Nephron progenitor cell (in vitro differentiated cells): Measurements from ENCODE around the gene SEC22C.
"Not testable (repeated sequence)": the region's sequence is repeated elsewhere in the genome, so short reads cannot be mapped to it uniquely, and the experiment has no call there.

Experiments
- DNase-seq: peaks from one replicate; pipeline ENCODE4 v3.0.0; 2021
- H3K27ac Mint-ChIP-seq: 2 replicates; pipeline ENCODE4 v1.8.0; 2021; ENCODE audit warnings: mild to moderate bottlenecking, moderate library complexity, mixed read lengths
- H3K27me3 Mint-ChIP-seq: 2 replicates; pipeline ENCODE4 v1.8.0; 2021; ENCODE audit warnings: mild to moderate bottlenecking, low read depth, mixed read lengths; ENCODE audit not compliant: poor library complexity
- H3K36me3 Mint-ChIP-seq: 2 replicates; pipeline ENCODE4 v1.8.0; 2021; ENCODE audit warnings: low read depth, mixed read lengths
- H3K4me1 Mint-ChIP-seq: 2 replicates; pipeline ENCODE4 v1.8.0; 2021; ENCODE audit warnings: mixed read lengths
- H3K4me3 Mint-ChIP-seq: 2 replicates; pipeline ENCODE4 v1.8.0; 2021; ENCODE audit warnings: mild to moderate bottlenecking, moderate library complexity, mixed read lengths
- H3K9me3 Mint-ChIP-seq: 2 replicates; pipeline ENCODE4 v1.8.0; 2021; ENCODE audit warnings: mild to moderate bottlenecking, moderate library complexity, mixed read lengths
- TF ChIP-seq, protein P1 (sequence below): fragments of 200-600 bp; sonication (generic); IDR thresholded peaks from 2 replicates; pipeline ENCODE4 v1.5.0; 2021; ENCODE audit warnings: antibody characterized with exemption

Gene SEC22C

DNA sequence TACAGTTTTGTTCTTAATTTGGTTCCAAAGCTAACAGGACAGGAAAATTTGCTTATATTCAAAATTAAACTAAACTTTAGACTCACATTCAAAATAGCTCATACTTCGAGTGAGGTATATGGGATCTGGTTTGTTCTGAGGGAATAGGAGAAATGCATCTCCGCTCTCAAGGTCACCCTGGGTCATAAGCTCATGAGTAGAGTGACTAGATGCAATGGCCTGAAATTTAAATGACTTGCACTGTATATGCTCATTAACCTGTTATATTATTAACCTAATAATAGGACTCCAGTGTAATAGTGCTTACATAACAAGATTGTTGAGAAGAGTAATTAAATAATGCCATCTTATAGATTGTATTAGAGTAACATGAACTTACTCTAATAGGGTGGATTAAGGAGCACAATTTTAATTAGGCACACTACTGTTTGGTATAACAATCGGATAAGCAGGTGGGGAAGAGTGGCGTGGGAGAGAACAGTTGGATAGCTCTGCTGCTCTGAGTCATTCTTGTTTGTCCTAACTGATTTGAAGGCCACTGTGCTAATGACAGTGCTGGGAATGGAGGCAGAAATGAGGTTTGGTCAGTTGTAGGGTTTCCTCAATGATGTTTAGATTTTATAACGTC lies 23.9 kb upstream of the SEC22C start:
- H3K27me3 Mint-ChIP-seq = no peaks in the 10 kb centered on the region
- H3K9me3 Mint-ChIP-seq = peaks cover 18% of the 10 kb centered on the region
- H3K36me3 Mint-ChIP-seq = peaks cover 84% of the 10 kb centered on the region
- DNase-seq = no peak
- TF ChIP-seq, protein P1, sequence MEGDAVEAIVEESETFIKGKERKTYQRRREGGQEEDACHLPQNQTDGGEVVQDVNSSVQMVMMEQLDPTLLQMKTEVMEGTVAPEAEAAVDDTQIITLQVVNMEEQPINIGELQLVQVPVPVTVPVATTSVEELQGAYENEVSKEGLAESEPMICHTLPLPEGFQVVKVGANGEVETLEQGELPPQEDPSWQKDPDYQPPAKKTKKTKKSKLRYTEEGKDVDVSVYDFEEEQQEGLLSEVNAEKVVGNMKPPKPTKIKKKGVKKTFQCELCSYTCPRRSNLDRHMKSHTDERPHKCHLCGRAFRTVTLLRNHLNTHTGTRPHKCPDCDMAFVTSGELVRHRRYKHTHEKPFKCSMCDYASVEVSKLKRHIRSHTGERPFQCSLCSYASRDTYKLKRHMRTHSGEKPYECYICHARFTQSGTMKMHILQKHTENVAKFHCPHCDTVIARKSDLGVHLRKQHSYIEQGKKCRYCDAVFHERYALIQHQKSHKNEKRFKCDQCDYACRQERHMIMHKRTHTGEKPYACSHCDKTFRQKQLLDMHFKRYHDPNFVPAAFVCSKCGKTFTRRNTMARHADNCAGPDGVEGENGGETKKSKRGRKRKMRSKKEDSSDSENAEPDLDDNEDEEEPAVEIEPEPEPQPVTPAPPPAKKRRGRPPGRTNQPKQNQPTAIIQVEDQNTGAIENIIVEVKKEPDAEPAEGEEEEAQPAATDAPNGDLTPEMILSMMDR = no peak
- H3K4me1 Mint-ChIP-seq = peaks cover 17% of the 10 kb centered on the region
- no peak overlapping the region for H3K4me3 Mint-ChIP-seq
- peak overlapping the region; percentile 23 for H3K27ac Mint-ChIP-seq

- Mint-ChIP-seq H3K27ac (no peak overlapping the region), H3K36me3 (peaks cover 66% of the 10 kb centered on the region), H3K4me3 (peak overlapping the region; percentile 20), H3K4me1 (peaks cover 28% of the 10 kb centered on the region), H3K27me3 (peaks cover 3% of the 10 kb centered on the region), H3K9me3 (peaks cover 23% of the 10 kb centered on the region)
- TF ChIP-seq, protein P1 = no peak
- DNase-seq = no peak
Observed at GRCh38 chr3:42602961-42603360, 21.2 kb upstream of the SEC22C start.

DNA sequence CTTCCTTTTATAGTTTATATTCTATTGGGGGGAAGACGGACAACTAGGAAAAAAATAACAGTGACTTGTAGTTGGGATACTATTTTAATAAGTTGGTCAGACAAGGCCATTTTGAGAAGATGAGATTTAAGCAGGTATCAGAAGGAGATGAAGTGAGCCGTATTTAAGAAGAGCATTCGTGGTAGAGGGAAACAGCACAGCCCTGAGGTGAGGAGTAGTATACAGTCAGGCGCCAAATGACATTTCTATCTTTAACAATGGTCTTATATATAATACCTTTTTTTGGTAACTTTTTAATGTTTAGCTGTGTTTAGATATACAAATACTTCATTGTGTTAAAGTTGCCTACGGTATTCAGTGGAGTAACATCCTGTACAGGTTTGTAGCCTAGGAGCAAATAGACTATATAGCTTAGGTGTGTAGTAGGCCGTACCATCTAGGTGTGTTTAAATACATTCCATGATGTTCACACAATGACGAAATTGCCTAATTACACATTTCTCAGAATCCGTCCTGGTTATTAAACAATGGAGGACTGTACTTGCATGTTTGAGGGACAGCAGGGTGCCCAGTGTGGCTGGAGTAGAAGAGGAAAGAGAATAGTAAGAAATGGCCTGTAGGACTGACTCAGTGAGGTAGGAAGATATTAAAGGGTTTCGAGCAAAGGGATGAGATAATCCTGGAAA lies 20.3 kb upstream of the SEC22C start:
- H3K4me1 Mint-ChIP-seq = peaks cover 28% of the 10 kb centered on the region
- no peak for DNase-seq

DNA sequence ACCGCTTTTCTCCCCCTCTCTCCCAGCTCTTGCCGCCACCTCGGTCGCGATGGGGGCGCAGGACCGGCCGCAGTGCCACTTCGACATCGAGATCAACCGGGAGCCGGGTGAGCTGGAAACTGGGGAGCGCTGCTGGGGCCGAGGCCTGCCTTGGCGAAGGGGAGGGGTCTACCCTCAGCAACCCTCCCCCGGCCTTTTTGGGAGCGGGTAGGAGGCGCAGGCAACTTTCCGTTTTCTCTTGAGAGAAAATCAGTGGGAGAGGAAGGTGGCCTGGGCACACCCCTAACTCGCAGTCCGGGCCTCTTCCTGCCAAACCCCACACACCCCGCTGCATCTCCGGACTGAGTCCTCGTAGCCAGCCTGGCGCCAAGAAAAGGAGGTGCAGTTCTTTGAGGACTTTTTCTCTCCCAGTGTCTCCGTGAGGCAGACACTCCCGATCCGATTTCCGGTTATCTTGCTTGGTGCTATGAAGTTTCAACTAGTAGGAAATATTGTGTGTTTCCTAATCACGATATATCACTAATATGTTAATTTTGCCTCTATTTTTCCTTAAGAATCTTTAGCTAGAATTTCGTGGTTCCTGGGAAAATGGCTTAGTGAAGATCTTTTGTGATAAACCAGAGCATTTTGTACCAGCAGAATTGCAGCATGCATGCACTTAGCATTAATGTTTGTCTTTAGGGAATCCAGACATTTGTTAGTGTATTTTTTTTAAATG lies 19.4 kb upstream of the SEC22C start:
- DNase-seq = no peak
- Mint-ChIP-seq H3K4me1 (peaks cover 28% of the 10 kb centered on the region), H3K36me3 (peaks cover 65% of the 10 kb centered on the region), H3K27ac (peak overlapping the region; percentile 98), H3K27me3 (peaks cover 3% of the 10 kb centered on the region), H3K9me3 (peaks cover 23% of the 10 kb centered on the region), H3K4me3 (peak overlapping the region; percentile 90)
- TF ChIP-seq, protein P1 = no peak

More for the DNA sequence above, 20.3 kb upstream of the SEC22C start:
- peaks cover 63% of the 10 kb centered on the region for H3K36me3 Mint-ChIP-seq
- TF ChIP-seq, protein P1 = peak; percentile 8
- H3K9me3 Mint-ChIP-seq = peaks cover 23% of the 10 kb centered on the region
- peak overlapping the region; percentile 90 for H3K4me3 Mint-ChIP-seq
- peaks cover 3% of the 10 kb centered on the region for H3K27me3 Mint-ChIP-seq
- H3K27ac Mint-ChIP-seq = peak overlapping the region; percentile 98

- H3K36me3 Mint-ChIP-seq = peaks cover 57% of the 10 kb centered on the region
- H3K9me3 Mint-ChIP-seq = peaks cover 23% of the 10 kb centered on the region
- H3K4me3 Mint-ChIP-seq = peak within 1 kb of the TSS; percentile 90
- peak; percentile 99 for DNase-seq
- H3K27ac Mint-ChIP-seq = peak within 1 kb of the TSS; percentile 98
- H3K4me1 Mint-ChIP-seq = peaks cover 28% of the 10 kb centered on the region
- peaks cover 3% of the 10 kb centered on the region for H3K27me3 Mint-ChIP-seq
- TF ChIP-seq, protein P1 = no peak
Observed at GRCh38 chr3:42600111-42600957, 18.6 kb upstream of the SEC22C start, which contains the start of gene NKTR. Gene NKTR (plus strand): TSS chr3:42600686. CDS start chr3:42601007, 321 bp downstream.

DNA sequence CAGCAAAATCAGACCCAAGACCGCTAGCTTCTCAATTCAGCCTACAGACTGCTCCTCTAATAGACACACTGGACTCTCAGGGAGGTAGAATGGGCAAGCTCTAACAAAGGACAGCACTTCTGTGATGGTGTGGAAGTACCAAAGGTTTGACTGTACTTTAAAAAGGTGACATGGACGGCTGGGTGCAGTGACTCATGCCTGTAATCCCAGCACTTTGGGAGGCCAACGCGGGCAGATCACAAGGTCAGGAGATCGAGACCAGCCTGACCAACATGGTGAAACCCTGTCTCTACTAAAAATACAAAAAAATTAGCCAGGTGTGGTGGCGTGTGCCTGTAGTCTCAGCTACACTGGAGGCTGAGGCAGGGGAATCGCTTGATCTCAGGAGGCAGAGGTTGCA lies 15.3 kb upstream of the SEC22C start:
- Mint-ChIP-seq H3K4me1 (peaks cover 26% of the 10 kb centered on the region), H3K36me3 (peaks cover 40% of the 10 kb centered on the region)
- not testable (repeated sequence) for H3K4me3 Mint-ChIP-seq, DNase-seq, H3K9me3 Mint-ChIP-seq, H3K27ac Mint-ChIP-seq, H3K27me3 Mint-ChIP-seq
